Kidney glomerular epithelial cell (primary cell): ENCODE measurements around the gene NOX5.

Experiments
- DNase-seq: peaks from one replicate; lab custom pipeline; 2025; lab: John Stamatoyannopoulos, UW

The NOX5 gene

DNA sequence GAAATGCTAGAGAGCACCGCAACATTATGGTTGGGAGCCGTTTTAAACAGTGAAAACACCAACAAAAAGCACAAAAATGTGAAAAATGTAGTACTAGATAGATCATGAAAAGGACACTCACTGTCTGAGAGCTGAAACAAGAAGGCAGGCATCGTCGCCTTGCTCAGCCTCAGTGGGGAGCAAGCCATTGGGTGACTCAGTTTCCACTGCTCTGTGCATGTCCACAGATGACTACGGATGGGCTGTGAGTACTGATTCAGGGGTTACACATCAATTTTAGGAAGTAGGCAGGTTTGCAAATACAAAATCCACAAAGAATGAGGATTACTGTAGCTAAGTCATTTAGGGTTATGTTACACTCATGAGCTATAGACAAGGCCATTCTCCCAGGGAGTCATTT is 10.8 kb downstream of the NOX5 start:
- DNase-seq: no peak

GRCh38 chr15:69026355-69026754 is 11.9 kb downstream of the NOX5 start:
- no peak for DNase-seq

DNA sequence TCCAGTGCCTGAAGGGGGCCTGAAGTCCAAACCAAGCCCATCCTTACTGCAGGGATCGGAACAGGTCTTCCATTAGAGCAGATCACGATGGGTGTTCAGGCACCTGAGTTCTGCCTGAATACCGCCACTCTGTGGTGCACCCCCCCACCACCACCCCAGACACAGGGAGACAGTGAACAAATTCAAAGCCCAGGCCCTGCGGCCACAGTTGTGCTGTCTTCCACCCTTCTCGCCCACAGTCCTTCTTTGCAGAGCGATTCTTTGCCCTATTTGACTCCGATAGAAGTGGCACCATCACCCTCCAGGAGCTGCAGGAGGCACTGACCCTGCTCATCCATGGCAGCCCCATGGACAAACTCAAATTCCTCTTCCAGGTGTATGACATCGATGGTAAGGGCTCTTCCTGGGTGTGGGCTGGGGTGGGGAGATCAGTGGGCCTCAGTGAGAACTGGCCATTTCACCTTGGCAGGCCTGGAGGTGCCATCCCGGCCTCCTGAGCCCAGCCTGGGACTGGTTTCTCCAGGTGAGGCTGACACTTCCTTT is 13.6 kb downstream of the NOX5 start:
- no peak for DNase-seq

DNA sequence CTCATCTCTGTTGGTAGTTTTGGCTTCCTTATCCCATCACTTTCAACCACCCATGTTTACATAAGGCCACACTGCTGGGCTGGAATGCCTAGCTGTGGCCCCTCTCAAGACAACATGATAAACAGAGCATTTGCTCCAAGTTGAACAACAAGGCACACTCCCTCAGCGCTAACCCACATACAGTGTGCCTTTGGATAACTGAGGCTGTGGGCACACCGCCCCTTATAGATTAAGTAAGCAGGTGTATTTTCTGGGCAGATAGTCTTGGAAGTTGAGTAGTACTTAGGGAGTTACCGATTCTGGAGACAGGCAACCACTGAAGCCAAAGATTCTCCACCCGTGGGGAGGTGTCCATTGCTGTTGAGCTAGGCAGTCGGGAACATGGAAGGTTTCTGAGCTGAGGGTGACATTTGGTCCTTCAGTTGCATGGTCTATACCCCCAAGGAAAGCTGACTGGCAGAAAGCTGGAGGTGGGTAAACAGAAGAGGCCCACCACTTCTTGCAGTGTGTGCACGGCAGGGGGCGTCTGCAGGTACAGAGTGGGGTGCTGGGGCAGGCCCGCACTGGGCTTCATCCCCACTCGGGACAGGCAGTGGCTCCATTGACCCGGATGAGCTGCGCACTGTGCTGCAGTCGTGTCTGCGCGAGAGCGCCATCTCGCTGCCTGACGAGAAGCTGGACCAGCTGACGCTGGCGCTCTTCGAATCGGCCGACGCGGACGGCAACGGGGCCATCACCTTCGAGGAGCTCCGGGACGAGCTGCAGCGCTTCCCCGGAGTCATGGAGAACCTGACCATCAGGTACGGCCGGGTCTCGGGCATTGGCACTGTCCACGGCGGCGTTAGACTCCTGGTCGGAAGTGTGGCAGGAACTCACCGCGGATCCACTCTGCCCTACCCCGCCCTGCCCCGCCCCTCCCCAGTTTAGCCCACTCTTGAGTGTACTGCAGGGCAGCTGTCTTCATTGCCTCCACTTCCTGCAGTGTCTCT is 16.8 kb downstream of the NOX5 start:
- DNase-seq: peak; percentile 5

GRCh38 chr15:69032031-69032430 is 17.5 kb downstream of the NOX5 start:
- no peak for DNase-seq

DNA sequence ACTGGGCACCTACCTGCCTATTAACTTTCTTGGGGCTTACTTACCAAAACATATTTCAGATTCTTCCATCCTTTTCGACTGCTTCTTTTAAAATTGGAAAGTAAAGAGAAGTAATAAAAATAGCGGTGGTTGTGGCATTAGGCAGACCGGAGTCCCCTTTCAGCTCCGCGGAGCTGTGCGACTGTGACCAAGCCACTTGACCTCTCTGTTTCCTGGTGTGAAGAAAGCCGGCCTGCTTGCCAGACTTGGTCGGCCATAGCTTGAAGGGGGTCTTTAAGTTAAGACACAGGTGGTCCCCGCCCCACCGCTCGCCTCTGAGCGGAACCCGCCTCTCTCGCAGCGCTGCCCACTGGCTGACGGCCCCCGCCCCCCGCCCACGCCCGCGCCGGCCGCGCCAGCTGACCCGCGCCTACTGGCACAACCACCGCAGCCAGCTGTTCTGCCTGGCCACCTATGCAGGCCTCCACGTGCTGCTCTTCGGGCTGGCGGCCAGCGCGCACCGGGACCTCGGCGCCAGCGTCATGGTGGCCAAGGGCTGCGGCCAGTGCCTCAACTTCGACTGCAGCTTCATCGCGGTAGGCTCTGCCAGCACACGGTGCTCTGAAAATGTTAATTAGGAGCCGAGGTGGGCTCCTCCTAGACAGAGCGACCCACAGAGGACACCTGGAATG is 18.3 kb downstream of the NOX5 start:
- DNase-seq: no peak

DNA sequence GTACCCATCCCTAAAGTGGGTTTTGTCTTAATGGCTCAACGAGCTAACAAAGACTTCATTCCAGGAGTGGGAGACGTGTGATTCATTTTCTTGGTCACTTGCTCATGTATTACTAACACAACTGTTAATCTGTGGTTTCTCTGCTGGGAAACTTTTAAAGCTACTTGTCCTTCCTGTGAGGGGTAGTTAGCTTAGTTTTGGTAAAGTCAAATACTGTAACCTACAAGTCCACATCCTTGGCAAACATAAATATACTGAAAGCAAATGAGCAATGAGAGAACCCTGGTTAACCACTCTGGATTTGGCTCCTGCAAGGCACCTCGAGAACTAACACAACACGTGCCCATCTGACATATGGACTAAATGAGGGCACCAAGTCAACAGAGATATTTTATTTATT is 19.9 kb downstream of the NOX5 start:
- peak; percentile 83 for DNase-seq

GRCh38 chr15:69035205-69035917 is 20.9 kb downstream of the NOX5 start:
- no peak for DNase-seq

DNA sequence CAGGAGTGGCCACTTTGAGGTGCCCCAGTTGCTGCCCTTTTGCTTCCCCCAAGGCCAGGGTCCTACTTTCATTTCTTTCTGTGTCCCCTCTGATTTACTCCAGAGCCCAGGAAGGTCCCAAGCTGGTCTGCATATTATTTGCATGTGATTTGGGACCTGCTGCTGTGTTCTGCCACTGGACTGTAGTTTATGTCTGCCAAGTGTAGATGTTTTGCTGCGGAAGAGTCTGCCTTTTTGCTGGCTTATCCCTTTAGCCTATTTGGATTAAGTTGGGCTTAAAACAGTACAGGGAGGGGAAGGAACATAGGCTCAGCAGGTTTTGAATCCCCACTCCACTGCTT is 21.4 kb downstream of the NOX5 start:
- DNase-seq: no peak

- DNase-seq: no peak
These were observed 22.3 kb downstream of the NOX5 start for GRCh38 chr15:69036826-69037225.

DNA sequence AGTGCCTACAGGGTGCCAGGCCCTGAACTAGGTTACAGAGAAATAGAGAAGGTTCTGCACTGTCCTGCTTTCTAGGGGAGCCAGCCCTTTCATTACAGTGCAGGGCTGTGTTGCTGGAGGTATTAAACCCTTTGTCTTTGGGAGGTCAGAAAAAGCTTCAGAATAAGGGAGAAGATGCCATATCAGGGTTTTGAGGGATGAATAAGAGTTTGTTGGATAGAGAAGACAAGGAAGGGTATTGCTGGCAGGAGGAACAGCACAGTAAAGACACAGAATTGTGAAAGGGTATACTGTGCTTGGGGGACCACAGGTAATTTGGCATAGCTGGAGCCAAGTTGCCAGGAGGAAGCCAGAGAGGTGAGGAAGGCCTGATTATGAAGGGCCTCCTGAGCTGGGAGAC is 23.0 kb downstream of the NOX5 start:
- no peak for DNase-seq

GRCh38 chr15:69037977-69038376 is 23.5 kb downstream of the NOX5 start:
- no peak for DNase-seq

GRCh38 chr15:69038508-69038907 is 24.0 kb downstream of the NOX5 start:
- no peak for DNase-seq

DNA sequence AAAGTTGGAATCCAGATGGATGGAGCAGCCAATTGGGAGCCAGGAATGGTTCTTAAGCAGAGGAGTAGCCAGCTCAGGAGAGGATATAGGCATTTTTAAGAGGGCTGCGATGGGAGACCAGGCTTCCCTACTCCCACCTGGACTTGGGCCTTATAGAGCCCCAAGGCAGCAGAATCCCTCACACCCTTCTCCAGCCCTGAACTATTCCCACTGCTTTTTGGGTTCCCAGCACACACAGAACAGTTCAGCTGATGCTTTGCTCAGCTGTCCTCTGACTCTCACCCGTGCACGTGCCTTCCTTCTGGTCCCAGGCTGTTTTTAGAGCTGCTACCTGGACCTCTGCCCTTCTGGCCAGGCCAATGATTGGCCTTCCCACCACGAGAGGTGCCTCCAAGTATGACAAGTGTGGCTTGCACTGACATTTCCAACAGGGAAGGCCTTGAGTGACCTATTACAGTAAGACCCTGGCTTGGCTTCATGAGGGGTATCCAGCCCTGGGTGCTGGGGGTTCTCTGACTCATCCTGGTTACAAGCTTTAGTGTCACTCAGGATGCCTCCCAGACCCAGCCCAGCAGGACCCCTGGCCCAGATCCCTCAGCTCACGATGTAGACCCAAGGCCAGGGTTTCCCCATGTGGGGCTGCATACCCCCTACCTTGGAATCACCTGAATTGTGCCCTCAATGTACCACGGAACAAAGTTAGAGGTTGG is 25.2 kb downstream of the NOX5 start:
- DNase-seq: no peak

DNA sequence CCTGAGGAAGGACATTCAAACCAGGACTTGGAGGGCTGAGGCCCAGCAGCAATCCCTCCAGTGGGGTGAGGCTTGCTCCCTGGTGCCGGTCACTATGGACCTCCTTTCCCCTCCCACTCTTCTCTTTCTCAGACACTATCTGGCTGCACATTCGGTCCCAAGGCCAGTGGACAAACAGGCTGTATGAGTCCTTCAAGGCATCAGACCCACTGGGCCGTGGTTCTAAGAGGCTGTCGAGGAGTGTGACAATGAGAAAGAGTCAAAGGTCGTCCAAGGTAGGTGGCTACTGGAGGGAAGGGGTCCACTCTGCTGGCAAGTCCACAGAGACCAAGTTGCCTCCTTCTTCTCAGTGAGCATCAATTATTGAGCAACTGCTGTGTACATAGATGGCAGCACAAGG is 28.0 kb downstream of the NOX5 start:
- DNase-seq: no peak

GRCh38 chr15:69045802-69046201 is 31.3 kb downstream of the NOX5 start:
- DNase-seq: peak; percentile 33

- no peak for DNase-seq
These were observed 32.3 kb downstream of the NOX5 start for GRCh38 chr15:69046781-69047180.

- DNase-seq: no peak
These were observed 35.5 kb downstream of the NOX5 start for GRCh38 chr15:69049976-69050375.

DNA sequence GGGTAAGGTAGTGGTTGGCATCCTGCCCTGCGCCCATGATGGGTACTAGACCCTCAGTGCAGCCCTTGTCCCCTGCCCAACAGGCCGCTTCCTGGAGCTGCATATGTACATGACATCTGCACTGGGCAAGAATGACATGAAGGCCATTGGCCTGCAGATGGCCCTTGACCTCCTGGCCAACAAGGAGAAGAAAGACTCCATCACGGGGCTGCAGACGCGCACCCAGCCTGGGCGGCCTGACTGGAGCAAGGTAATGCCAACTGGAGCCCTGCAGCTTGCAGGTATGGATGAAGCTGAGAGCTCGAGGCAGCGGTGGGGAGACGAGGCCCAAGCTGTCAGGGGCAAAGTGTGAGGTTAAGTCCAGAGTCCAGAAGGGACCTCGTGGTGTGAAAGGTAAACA is 40.8 kb downstream of the NOX5 start:
- no peak for DNase-seq

GRCh38 chr15:69056365-69056764 is 41.9 kb downstream of the NOX5 start:
- DNase-seq: no peak

- peak; percentile 68 for DNase-seq
These were observed 44.5 kb downstream of the NOX5 start for GRCh38 chr15:69058830-69059556.
